VCaP (cell line): ENCODE data around the gene KRT12.

Experiments used
- H3K27ac ChIP-seq: fragments of 450-650 bp; 2 replicates; pipeline ENCODE4 v1.5.1; 2017
- CTCF ChIP-seq: fragments of 450-650 bp; conservative IDR thresholded peaks from 2 replicates; pipeline ENCODE4 v1.5.1; 2017; ENCODE audit warnings: mild to moderate bottlenecking, moderate library complexity

The KRT12 gene

DNA sequence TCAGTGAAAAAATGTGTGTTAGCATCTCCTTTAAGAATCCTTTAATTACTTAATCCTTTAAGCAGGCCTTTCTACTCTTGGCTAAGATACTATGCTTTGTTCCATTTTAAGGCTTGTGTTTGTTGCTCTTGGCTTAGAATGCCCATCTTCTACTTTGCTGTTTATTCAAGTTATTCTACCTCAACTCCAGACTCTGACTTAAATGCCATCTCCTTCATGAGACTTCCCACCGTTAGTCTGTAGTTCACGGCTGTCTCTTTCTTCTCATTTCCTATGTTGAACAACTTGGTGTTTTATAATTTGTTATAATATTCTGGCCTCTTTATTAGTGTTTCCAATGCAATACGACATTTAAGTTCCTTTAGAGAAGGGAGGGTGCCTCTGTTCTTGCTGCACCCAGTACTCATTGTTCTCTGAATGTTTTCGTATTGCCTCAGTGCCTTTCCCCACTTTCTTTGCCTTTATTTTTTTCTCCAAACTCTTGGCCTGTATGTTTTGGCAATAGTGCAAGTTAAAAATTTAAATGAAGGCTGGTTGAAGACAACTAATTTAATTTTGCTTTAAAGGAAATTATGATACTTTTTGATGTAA lies 38.5 kb downstream of the KRT12 start:
- no peak for TF ChIP-seq CTCF
- H3K27ac ChIP-seq: no peak overlapping the region

- no peak for TF ChIP-seq CTCF
These were observed 39.1 kb downstream of the KRT12 start for GRCh38 chr17:40827746-40828453.

DNA sequence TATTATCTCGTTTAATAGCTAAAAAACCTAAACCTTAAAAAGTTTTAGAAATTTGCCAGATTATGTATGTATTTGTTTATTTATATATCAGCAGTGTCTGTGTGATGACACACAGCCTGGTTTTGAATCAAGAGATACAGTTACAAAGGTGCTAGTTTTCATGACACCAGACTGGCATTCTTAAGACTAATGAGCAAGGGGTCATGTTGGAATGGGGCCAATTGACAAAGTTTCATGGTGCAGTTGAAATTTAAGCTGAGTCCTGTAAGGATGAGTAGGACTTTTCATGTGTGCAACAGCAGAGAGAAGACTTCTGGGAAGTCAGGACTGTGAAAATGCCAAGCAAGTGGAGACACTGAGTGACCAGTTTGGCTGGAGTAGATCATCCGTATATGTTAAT lies 41.4 kb downstream of the KRT12 start:
- TF ChIP-seq CTCF: no peak
- no peak overlapping the region for H3K27ac ChIP-seq

More at GRCh38 chr17:40827746-40828453, 39.1 kb downstream of the KRT12 start:
- no peak overlapping the region for H3K27ac ChIP-seq

DNA sequence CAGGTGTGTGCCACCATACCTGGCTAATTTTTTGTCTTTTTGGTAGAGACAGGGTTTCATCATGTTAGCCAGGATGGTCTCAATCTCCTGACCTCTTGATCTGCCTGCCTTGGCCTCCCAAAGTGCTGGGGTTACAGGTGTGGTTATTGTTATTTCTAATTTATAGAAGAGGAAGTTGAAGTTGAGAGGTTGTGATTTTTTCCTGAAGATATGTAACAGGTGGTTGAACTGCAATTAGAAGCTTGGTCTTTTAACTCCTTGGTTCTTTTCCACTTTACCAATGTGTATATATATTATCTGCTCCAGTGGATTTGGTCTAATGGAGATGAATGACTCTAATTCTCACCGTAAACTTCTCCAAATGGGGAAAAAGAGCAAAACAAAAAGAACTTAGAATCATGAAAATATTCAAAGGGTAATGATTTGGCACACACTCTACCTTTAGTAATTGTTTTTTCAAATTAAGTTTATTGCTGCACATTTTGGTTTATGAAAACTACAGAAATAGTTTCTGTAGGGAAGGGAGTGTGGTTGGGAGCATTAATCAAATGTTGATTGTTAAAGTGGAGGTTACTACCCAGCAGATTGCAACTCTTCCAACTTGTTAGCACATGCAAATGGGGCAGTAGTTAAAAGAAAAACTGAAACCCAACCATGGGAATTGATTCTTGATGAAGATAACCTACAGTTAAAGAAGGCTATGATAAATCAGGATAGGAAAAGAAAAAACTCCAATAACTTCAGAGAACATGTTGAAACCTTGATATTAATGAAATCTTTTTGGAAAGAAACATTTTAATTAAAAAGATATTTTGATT lies 42.8 kb downstream of the KRT12 start:
- H3K27ac ChIP-seq: no peak overlapping the region
- TF ChIP-seq CTCF: no peak

GRCh38 chr17:40822132-40822812 lies 44.8 kb downstream of the KRT12 start, which contains the start of gene KRT10:
KRT10 (minus strand) TSS chr17:40822614; CDS start chr17:40822585, 29 bp downstream.
- no peak within 1 kb of the TSS for H3K27ac ChIP-seq
- TF ChIP-seq CTCF: no peak

DNA sequence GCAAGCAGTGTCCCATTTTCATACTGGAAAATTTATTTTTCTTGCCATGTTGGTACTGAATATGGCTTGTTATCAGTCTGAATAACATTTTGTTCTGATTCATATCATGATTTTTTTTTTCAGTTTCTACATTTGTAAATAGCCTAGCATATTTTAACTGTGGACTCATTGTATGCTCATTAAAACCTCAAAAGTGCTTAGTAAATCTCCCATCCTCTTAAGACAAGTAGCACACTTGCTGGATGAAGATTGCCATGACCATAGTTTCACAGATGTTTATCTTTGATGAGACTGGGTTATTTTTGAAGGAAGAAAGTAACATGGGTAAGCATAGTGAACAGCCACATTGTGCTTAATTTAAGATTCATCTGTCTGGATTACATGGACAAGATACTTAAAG lies 45.5 kb downstream of the KRT12 start:
- TF ChIP-seq CTCF: no peak

More for the DNA sequence above, 45.5 kb downstream of the KRT12 start:
- H3K27ac ChIP-seq: no peak overlapping the region
